Measurements from ENCODE around the gene TMEM187. TPM values are rescaled to one million over a fixed set of nuclear protein-coding genes. Genes with fewer than 3 reads are reported as not detected.

The TMEM187 gene
- total and polyA plus RNA-seq, 2 donors (not counting 1 experiment from before 2014, with no cell fraction given): 5.5 to 6.4 TPM

DNA sequence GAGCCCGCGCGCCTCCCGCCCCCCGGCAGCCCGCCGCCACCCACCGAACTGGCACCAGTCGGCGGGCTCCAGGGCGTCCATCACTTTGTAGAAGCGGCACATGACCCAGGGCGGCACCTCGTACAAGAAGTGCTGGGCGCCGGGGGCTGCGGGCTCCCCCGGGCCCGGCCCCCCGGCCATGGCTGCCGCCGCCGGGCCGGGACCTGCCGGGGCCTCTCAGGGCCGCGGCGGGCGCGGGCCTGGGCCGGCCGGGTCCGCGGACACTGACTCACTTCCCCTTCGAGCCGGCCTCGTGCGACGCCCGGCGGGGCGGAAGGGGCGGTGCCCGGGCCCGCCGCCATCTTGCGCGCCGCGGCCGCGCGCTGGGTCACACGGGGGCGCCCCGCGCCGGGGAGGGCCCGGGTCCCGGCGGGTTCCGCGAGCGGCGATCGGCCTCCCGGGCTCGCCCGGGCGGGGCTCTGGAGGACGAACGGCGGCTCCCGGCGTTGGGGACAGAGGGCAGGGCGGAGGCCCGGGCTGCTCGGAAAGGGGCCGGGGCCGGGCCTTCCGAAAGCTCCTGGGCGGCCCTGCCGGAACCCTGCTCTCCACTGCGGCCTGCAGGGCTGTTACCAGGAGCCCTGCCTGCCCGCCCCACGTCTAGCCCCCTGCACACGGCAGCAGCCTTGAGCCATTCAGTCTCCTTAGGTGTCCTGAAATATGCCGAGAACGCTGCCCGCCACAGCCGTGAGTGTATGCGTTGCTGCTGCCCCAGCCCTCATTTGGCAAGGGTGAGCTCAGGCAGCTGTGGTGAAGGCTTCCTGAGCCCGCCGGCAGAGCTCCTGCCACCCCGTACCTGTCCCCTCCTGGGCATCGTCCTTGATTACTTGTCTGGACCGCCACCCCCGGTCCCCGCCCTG is 47.3 kb downstream of the TMEM187 start, which contains the start of gene IRAK1:
Gene IRAK1 (minus strand): TSS at position 270 of the 896 bp plus-strand sequence. CDS start 90 bp downstream, at position 180.
- POLR2A ChIA-PET: interaction anchor here (0.6 to 1.5 kb wide), 5 partner anchors 12 to 93 kb away, joined by 3 to 11 read pairs (median 4); partner anchors contain the start of gene HCFC1
- Mint-ChIP-seq H3K9me3 (ENCODE audit: insufficient read depth) (no peaks in the 10 kb centered on the region), H3K27me3 (no peaks in the 10 kb centered on the region), H3K4me3 (peak within 1 kb of the TSS; percentile 88), H3K4me1 (peaks cover 18% of the 10 kb centered on the region), H3K27ac (peak within 1 kb of the TSS; percentile 91)
- Histone ChIP-seq H3K4me2 (replicated peaks; ENCODE audit: low read depth, low read length, poor library complexity, severe bottlenecking) (peak within 1 kb of the TSS; percentile 89), H3K4me3 (ENCODE audit: control extremely low read depth in 1 of 5, extremely low read depth in 1 of 5, insufficient read depth in 1 of 5, low read depth in 2 of 5, low read length in 4 of 5) (peak within 1 kb of the TSS in 4 of 5 experiments; percentile 55 to 67 (median 64)), H3K4me1 (ENCODE audit: control insufficient read depth in 2 of 2, insufficient read depth in 2 of 2, low read length in 2 of 2) (peaks cover 6 to 21% of the 10 kb centered on the region in 2 donors), H3K9ac (ENCODE audit: low read length) (peak within 1 kb of the TSS; percentile 70), H2AFZ (ENCODE audit: insufficient read depth, low read depth, low read length, poor library complexity, severe bottlenecking) (peak within 1 kb of the TSS; percentile 64), H3K9me3 (ENCODE audit: control extremely low read depth in 1 of 3, control insufficient read depth in 2 of 3, insufficient read depth in 1 of 3, low read length in 2 of 3) (no peaks in the 10 kb centered on the region), H4K20me1 (ENCODE audit: control insufficient read depth, insufficient read depth, low read length, poor library complexity, severe bottlenecking) (no peaks in the 10 kb centered on the region), H3K79me2 (ENCODE audit: control insufficient read depth, insufficient read depth, low read length) (peaks cover 24% of the 10 kb centered on the region), H3K36me3 (replicated peaks in 1 of 2; ENCODE audit: control extremely low read depth in 1 of 2, control insufficient read depth in 1 of 2, extremely low read depth in 1 of 2, insufficient read depth in 2 of 2, low read length in 1 of 2) (peaks cover 0 to 30% of the 10 kb centered on the region in 2 experiments), H3K27ac (ENCODE audit: low read length in 2 of 2) (peak within 1 kb of the TSS; percentile 50 to 74), H3K27me3 (replicated peaks in 1 of 4; ENCODE audit: control extremely low read depth in 1 of 4, control insufficient read depth in 3 of 4, insufficient read depth in 4 of 4, low read length in 3 of 4) (no peaks in the 10 kb centered on the region)
- TF ChIP-seq CTCF (IDR thresholded peaks at IDR 0.05) (no peak), EZH2 (IDR thresholded peaks at IDR 0.05; ENCODE audit: borderline replicate concordance, insufficient read depth, low read depth, low read length, poor library complexity, severe bottlenecking) (no peak)
- intact Hi-C loops (cut with micrococcal nuclease): loop anchor here (2.0 kb wide), 1 partner anchor 47 kb away; the partner anchor contains the start of gene TMEM187
- WGBS (ENCODE audit: insufficient coverage): under 1% methylated on average over 97 of the region's 99 CpGs
- DNase-seq (peak; percentile 74), ATAC-seq (ENCODE audit: low read depth) (peak; percentile 82)
- CTCF ChIA-PET: interaction anchor here (0.6 to 3.9 kb wide), 7 partner anchors 17 to 117 kb away, joined by 3 to 21 read pairs (median 3); no protein-coding TSS in a partner anchor
